Mucosa of stomach (tissue), 1 donor: Measurements from ENCODE around the gene PRDX2.

Experiments used
- H3K27me3 ChIP-seq: one replicate; pipeline ENCODE4 v1.7.0; 2013; ENCODE audit warnings: mild to moderate bottlenecking, low read length; ENCODE audit not compliant: control insufficient read depth, insufficient read depth
- H3K36me3 ChIP-seq: one replicate; pipeline ENCODE4 v1.7.0; 2013; ENCODE audit warnings: low read length; ENCODE audit not compliant: control insufficient read depth, insufficient read depth
- H3K4me1 ChIP-seq: one replicate; pipeline ENCODE4 v1.7.0; 2013; ENCODE audit warnings: mild to moderate bottlenecking, low read length; ENCODE audit not compliant: control insufficient read depth, insufficient read depth
- H3K4me3 ChIP-seq: one replicate; pipeline ENCODE4 v1.7.0; 2013; ENCODE audit warnings: low read length
- H3K9ac ChIP-seq: one replicate; pipeline ENCODE4 v1.7.0; 2013; ENCODE audit warnings: mild to moderate bottlenecking, low read length, moderate library complexity
- H3K9me3 ChIP-seq: one replicate; pipeline ENCODE4 v1.7.0; 2013; ENCODE audit warnings: mild to moderate bottlenecking, low read length, moderate library complexity; ENCODE audit not compliant: control insufficient read depth
- donor health status: Pancreatic carcinoma.

The PRDX2 gene

GRCh38 chr19:12748489-12748888 is 53.1 kb downstream of the PRDX2 start:
- Histone ChIP-seq H3K9me3 (no peaks in the 10 kb centered on the region), H3K27me3 (peaks cover 21% of the 10 kb centered on the region), H3K9ac (no peak overlapping the region), H3K36me3 (peaks cover 4% of the 10 kb centered on the region), H3K4me1 (no peaks in the 10 kb centered on the region), H3K4me3 (no peak overlapping the region)
